ENCODE measurements around the gene APBB2. TPM values are rescaled to one million over a fixed set of nuclear protein-coding genes. Genes with fewer than 3 reads are reported as not detected.
"Not testable (repeated sequence)": the region's sequence is repeated elsewhere in the genome, so short reads cannot be mapped to it uniquely, and the experiment has no call there.

Gene APBB2
- total and polyA plus RNA-seq, 3 donors from 2014 or later: 19.7 to 77.9 (median 59.8) TPM

- H3K4me1 ChIP-seq: no peaks in the 10 kb centered on the region
- no peak overlapping the region for H3K4me3 ChIP-seq
- intact Hi-C loops (cut with DNase I; ENCODE audit: low total_unique reads): no loop called here
- 93% methylated on average over 7 to 8 of the region's 8 CpGs for WGBS, 2 donors
- TF ChIP-seq CTCF (IDR thresholded peaks at IDR 0.05) (no peak), POLR2A (IDR thresholded peaks at IDR 0.05) (no peak)
- H3K27me3 ChIP-seq: no peaks in the 10 kb centered on the region
- H3K36me3 ChIP-seq (ENCODE audit: low read depth, missing control alignments): no peaks in the 10 kb centered on the region
- no peak overlapping the region for H3K27ac ChIP-seq
- no peaks in the 10 kb centered on the region for H3K9me3 ChIP-seq
- DNase-seq: no peak
These were observed 391.7 kb downstream of the APBB2 start for GRCh38 chr4:40822420-40823166.

GRCh38 chr4:40820101-40820500 lies 394.2 kb downstream of the APBB2 start:
- no peak overlapping the region for H3K27ac ChIP-seq
- TF ChIP-seq POLR2A (IDR thresholded peaks at IDR 0.05) (no peak), CTCF (IDR thresholded peaks at IDR 0.05) (no peak)
- no peaks in the 10 kb centered on the region for H3K9me3 ChIP-seq
- intact Hi-C loops (cut with DNase I; ENCODE audit: low total_unique reads): no loop called here
- no peak for DNase-seq
- no peaks in the 10 kb centered on the region for H3K27me3 ChIP-seq
- H3K36me3 ChIP-seq (ENCODE audit: low read depth, missing control alignments): no peaks in the 10 kb centered on the region
- 93% methylated on average over 11 of the region's 11 CpGs for WGBS, 2 donors
- no peaks in the 10 kb centered on the region for H3K4me1 ChIP-seq
- no peak overlapping the region for H3K4me3 ChIP-seq

GRCh38 chr4:40817157-40817556 lies 397.2 kb downstream of the APBB2 start:
- H3K27ac ChIP-seq; H3K4me1 ChIP-seq; H3K36me3 ChIP-seq (ENCODE audit: low read depth, missing control alignments); H3K4me3 ChIP-seq; H3K27me3 ChIP-seq; H3K9me3 ChIP-seq; intact Hi-C loops (cut with DNase I; ENCODE audit: low total_unique reads); DNase-seq: not testable (repeated sequence)
- 88 to 97% methylated on average over 6 of the region's 6 CpGs for WGBS, 2 donors

- Histone ChIP-seq H3K9me3 (no peaks in the 10 kb centered on the region), H3K4me1 (no peaks in the 10 kb centered on the region), H3K4me3 (no peak overlapping the region), H3K27ac (no peak overlapping the region), H3K36me3 (ENCODE audit: low read depth, missing control alignments) (no peaks in the 10 kb centered on the region), H3K27me3 (no peaks in the 10 kb centered on the region)
- no peak for DNase-seq
- 88 to 89% methylated on average over 2 of the region's 2 CpGs for WGBS, 2 donors
- TF ChIP-seq CTCF (IDR thresholded peaks at IDR 0.05) (no peak), POLR2A (IDR thresholded peaks at IDR 0.05) (no peak)
- intact Hi-C loops (cut with DNase I; ENCODE audit: low total_unique reads): no loop called here
These were observed 401.5 kb downstream of the APBB2 start for GRCh38 chr4:40812856-40813255.

GRCh38 chr4:40812386-40812785 lies 402.0 kb downstream of the APBB2 start:
- WGBS, 2 donors: 93 to 94% methylated on average over 8 of the region's 8 CpGs
- Histone ChIP-seq H3K4me3 (no peak overlapping the region), H3K27ac (no peak overlapping the region), H3K36me3 (ENCODE audit: low read depth, missing control alignments) (no peaks in the 10 kb centered on the region), H3K4me1 (no peaks in the 10 kb centered on the region), H3K9me3 (no peaks in the 10 kb centered on the region), H3K27me3 (no peaks in the 10 kb centered on the region)
- intact Hi-C loops (cut with DNase I; ENCODE audit: low total_unique reads): no loop called here
- DNase-seq: no peak
- TF ChIP-seq POLR2A (IDR thresholded peaks at IDR 0.05) (no peak), CTCF (IDR thresholded peaks at IDR 0.05) (no peak)
